Thyroid gland (tissue), 4 donors: Measurements from ENCODE around the gene EXOC8. TPM values are rescaled to one million over a fixed set of nuclear protein-coding genes. Genes with fewer than 3 reads are reported as not detected.

ENCODE experiments used
- DNase-seq, 2 donors: peaks; one replicate each; pipeline ENCODE4 v3.0.0-alpha.2; 2019
- H3K27ac ChIP-seq, 3 donors: fragments of 200-600 bp; sonication (generic); 1 replicate in 2 of 3; 2 replicates in 1 of 3; pipeline ENCODE4 v1.5.1; 2016 to 2019; ENCODE audit warnings: mild to moderate bottlenecking in 1 of 3, moderate library complexity in 1 of 3
- H3K27me3 ChIP-seq: fragments of 200-600 bp; sonication (generic); one replicate; pipeline ENCODE4 v1.5.1; 2019
- H3K36me3 ChIP-seq, 2 donors: fragments of 200-600 bp; sonication (generic); one replicate each; pipeline ENCODE4 v1.5.1; 2016 to 2019
- H3K4me1 ChIP-seq, 2 donors: fragments of 200-600 bp; sonication (generic); one replicate each; pipeline ENCODE4 v1.5.1; 2017 to 2019
- H3K4me3 ChIP-seq, 3 donors: fragments of 200-600 bp; sonication (generic); replicated peaks in 1 of 3; 1 replicate in 2 of 3; 2 replicates in 1 of 3; pipeline ENCODE4 v1.5.1; 2016; ENCODE audit warnings: mild to moderate bottlenecking in 1 of 3
- H3K9me3 ChIP-seq: fragments of 200-600 bp; sonication (generic); one replicate; pipeline ENCODE4 v1.5.1; 2017
- POLR2A ChIP-seq, 2 donors: fragments of 450-650 bp; IDR thresholded peaks; one replicate each; pipeline ENCODE4 v1.6.1; 2017; ENCODE audit warnings: antibody characterized with exemption in 2 of 2, mild to moderate bottlenecking in 2 of 2, moderate library complexity in 1 of 2
- WGBS, 2 donors: methylation state at CpG; one replicate each; pipeline ENCODE4 v1.1.5; 2017; 5-methylcytosine and 5-hydroxymethylcytosine counted together
- intact Hi-C: fragments of 100-400 bp; cut with DNase I; formaldehyde crosslinking; loops from one replicate; pipeline ENCODE4 v1.15.1; 2023
- total RNA-seq, 4 donors: library from RNA; depleted of rRNA; stranded (reverse); fragments of >200 nt; gene quantifications; one replicate each; pipeline ENCODE4 v1.2.3, GENCODE V29; 2016
- TF ChIP-seq, protein P1 (sequence below), 6 experiments: fragments of 200-600 bp in 3 of 6; fragments of 450-650 bp in 3 of 6; sonication (generic) in 3 of 6; IDR thresholded peaks; one replicate each; pipeline ENCODE4 v1.5.1; 2016 to 2019; ENCODE audit warnings: antibody characterized with exemption in 6 of 6, mild to moderate bottlenecking in 2 of 6, inconsistent platforms in 1 of 6, moderate library complexity in 1 of 6

EXOC8 gene
- total RNA-seq, 4 donors from 2014 or later, result 15.9 to 30.5 (median 18.6) TPM

DNA sequence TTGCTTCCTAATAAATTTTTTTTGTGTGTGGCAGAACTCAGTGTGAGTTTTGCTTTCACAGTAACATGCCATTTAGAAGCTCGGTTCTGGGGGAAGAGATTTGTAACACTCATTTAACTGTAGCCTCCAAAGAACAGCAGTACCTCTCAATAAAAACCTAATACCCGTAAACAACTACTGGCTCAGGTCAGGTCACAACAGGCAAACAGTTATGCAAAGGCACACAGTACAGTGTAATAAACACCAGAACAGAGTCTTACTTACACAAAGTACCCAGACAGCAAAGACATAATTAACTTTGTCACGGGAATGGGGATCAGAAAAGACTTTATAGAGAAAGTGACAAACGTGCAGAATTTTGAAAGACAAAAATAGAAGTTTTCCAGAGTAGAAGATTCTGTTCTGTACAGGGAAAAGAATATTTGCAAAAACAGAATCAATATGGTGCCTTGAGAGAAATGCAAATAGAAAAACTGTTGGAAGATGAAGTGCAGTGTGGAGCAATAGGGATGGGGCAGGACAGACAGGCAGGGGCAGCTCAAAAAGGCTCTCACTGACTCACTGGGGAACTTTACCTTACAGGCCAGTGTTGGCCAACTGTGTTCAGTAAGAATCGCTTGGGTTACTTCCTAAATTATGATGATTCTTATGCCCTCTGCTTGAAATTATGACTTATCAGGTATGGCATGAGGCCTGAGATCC lies 45.7 kb upstream of the EXOC8 start:
- H3K4me1 ChIP-seq, result peaks cover 6 to 14% of the 10 kb centered on the region in 2 donors
- DNase-seq, result no peak
- TF ChIP-seq, protein P1, sequence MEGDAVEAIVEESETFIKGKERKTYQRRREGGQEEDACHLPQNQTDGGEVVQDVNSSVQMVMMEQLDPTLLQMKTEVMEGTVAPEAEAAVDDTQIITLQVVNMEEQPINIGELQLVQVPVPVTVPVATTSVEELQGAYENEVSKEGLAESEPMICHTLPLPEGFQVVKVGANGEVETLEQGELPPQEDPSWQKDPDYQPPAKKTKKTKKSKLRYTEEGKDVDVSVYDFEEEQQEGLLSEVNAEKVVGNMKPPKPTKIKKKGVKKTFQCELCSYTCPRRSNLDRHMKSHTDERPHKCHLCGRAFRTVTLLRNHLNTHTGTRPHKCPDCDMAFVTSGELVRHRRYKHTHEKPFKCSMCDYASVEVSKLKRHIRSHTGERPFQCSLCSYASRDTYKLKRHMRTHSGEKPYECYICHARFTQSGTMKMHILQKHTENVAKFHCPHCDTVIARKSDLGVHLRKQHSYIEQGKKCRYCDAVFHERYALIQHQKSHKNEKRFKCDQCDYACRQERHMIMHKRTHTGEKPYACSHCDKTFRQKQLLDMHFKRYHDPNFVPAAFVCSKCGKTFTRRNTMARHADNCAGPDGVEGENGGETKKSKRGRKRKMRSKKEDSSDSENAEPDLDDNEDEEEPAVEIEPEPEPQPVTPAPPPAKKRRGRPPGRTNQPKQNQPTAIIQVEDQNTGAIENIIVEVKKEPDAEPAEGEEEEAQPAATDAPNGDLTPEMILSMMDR (IDR thresholded peaks at IDR 0.05), result no peak
- TF ChIP-seq POLR2A (IDR thresholded peaks at IDR 0.05), result no peak
- no peaks in the 10 kb centered on the region for H3K36me3 ChIP-seq
- H3K9me3 ChIP-seq, result no peaks in the 10 kb centered on the region
- intact Hi-C loops, result no loop called here
- WGBS, 2 donors, result 81 to 85% methylated on average over 5 of the region's 5 CpGs
- H3K27me3 ChIP-seq, result no peaks in the 10 kb centered on the region
- H3K4me3 ChIP-seq, result no peak overlapping the region
- no peak overlapping the region for H3K27ac ChIP-seq

DNA sequence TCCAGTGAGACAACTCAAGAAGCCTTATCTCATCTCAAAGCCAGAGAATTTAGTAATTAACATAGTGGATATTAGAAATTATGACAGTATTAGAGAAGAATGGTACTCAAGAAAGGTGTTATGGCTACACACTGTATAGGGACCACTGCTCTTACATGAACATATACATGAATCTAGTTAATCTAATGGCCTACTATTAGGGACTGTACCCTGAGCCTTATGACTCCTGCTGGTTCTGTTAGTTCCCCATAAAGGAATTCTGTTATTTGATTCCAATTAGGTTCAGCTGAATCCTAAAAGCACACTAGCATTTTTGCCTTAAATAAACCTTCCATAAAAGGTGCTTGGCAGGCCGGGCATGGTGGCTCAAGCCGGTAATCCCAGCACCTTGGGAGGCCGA lies 44.8 kb upstream of the EXOC8 start:
- intact Hi-C loops, result no loop called here
- Histone ChIP-seq H3K36me3 (no peaks in the 10 kb centered on the region), H3K27me3 (no peaks in the 10 kb centered on the region), H3K9me3 (no peaks in the 10 kb centered on the region), H3K27ac (no peak overlapping the region), H3K4me1 (peaks cover 6 to 14% of the 10 kb centered on the region in 2 donors), H3K4me3 (no peak overlapping the region)
- DNase-seq, result no peak
- TF ChIP-seq, protein P1 (IDR thresholded peaks at IDR 0.05), result no peak
- TF ChIP-seq POLR2A (IDR thresholded peaks at IDR 0.05), result no peak
- WGBS, 2 donors, result 100% methylated on average over 2 to 3 of the region's 3 CpGs

DNA sequence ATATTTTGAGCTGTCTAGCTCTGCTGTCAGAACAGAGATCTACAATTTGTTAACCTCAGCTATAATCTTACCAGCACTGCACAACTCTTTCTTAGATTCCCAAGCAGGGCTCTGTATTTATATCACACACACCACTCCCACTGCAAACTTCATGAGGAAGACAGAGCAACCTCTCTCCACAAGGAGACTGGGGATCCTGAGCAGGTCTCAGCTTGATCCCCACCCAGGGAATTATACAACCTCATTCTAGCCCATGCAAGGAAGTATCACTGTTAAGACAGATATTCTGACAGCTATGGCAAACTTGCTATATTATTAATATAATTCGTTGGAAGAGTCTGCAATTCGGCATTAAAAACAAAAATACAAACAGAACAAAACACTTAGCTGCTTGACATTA lies 44.1 kb upstream of the EXOC8 start:
- Histone ChIP-seq H3K4me1 (peaks cover 6 to 14% of the 10 kb centered on the region in 2 donors), H3K4me3 (no peak overlapping the region), H3K9me3 (no peaks in the 10 kb centered on the region), H3K27ac (no peak overlapping the region), H3K27me3 (no peaks in the 10 kb centered on the region), H3K36me3 (no peaks in the 10 kb centered on the region)
- WGBS, 2 donors, result 63 to 65% methylated on average over 2 of the region's 2 CpGs
- TF ChIP-seq POLR2A (IDR thresholded peaks at IDR 0.05), result no peak
- TF ChIP-seq, protein P1 (IDR thresholded peaks at IDR 0.05), result no peak
- DNase-seq, result no peak
- intact Hi-C loops, result no loop called here

DNA sequence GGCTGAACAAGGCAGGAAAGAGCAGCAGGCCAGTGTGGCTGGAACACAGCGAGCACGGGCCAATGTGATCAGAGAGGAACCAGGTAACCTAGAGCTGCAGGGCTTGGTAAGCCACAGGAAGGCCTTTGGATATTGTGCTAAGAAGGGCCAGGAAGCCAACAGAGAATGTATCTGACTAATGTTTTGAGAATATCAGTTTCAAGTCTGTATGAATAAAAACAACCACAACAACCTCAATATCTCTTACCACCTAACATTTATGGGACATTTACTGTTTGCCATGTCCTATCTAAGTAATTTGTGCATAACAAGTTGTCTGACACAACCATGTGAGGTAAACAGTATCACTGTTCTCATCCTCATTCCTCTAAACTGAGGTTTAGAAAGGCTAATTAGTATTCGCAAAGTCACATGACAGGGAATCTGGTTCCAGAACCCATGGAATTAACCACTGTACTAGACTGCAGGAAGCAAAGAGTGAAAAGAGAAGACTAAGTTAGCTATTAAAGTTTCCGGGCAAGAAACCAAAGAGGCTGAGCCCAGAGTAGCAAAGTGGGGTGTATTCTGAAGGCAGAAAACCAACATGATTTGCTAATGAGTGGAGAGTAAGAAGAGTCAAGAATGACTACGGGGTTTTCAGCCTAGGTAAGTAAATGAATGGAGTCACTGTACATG lies 39.4 kb upstream of the EXOC8 start:
- Histone ChIP-seq H3K9me3 (no peaks in the 10 kb centered on the region), H3K4me1 (peaks cover 0 to 8% of the 10 kb centered on the region in 2 donors), H3K36me3 (no peaks in the 10 kb centered on the region), H3K27ac (no peak overlapping the region), H3K27me3 (no peaks in the 10 kb centered on the region), H3K4me3 (no peak overlapping the region)
- no peak for DNase-seq
- 85% methylated on average over 5 of the region's 5 CpGs for WGBS, 2 donors
- TF ChIP-seq POLR2A (IDR thresholded peaks at IDR 0.05), result no peak
- intact Hi-C loops, result no loop called here

DNA sequence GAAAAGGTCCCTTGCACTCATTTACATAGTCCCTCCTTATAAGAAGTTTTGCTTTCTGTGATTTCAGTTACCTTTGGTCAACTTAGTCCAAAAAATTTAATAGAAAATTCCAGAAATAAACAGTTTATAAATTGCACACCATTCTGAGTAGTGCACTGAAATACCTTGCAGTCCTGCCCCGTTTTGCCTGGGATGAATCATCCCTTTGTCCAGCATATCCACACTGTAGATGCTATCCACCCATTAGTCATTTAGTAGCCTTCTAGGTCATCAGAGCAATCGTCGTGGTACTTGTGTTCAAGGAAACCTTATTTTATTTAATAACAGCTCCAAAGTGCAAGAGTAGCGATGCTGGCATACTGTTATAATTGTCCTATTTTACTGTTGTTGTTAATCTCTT lies 38.4 kb upstream of the EXOC8 start:
- intact Hi-C loops, result no loop called here
- H3K4me1 ChIP-seq, result peaks cover 0 to 4% of the 10 kb centered on the region in 2 donors
- H3K9me3 ChIP-seq, result no peaks in the 10 kb centered on the region
- no peaks in the 10 kb centered on the region for H3K36me3 ChIP-seq
- H3K27ac ChIP-seq, result no peak overlapping the region
- no peak for DNase-seq
- no peaks in the 10 kb centered on the region for H3K27me3 ChIP-seq
- 71 to 94% methylated on average over 4 of the region's 4 CpGs for WGBS, 2 donors
- no peak overlapping the region for H3K4me3 ChIP-seq
- TF ChIP-seq POLR2A (IDR thresholded peaks at IDR 0.05), result no peak
- TF ChIP-seq, protein P1 (IDR thresholded peaks at IDR 0.05), result no peak
